Fibroblast of skin of right quadriceps (primary cell): ENCODE results near the gene HSF2.
"Not testable (repeated sequence)": the region's sequence is repeated elsewhere in the genome, so short reads cannot be mapped to it uniquely, and the experiment has no call there.

ENCODE experiments used
- DNase-seq: peaks from one replicate; pipeline ENCODE4 v3.0.0-alpha.2; 2013

HSF2 gene

GRCh38 chr6:122400462-122401089 lies 1.1 kb downstream of the HSF2 start:
- no peak for DNase-seq

DNA sequence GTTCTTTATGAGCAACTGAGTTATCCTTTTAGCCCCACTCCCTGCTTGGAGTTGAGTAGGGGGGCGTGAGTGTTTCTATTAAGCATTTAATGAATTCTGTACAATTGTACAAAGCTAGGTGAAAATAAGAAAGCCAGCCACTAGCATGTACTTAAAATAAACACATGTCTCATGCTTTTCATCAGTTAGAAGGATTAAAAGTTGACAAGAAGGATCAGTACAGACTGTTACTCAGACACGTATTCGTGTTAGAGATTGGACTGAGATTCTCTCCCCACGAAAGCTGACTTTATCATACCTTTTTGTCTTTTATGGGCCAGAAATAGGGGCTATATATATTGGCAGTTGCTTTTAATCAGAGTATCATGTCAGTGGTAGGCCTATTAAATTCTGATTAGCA lies 1.7 kb downstream of the HSF2 start:
- DNase-seq: no peak

DNA sequence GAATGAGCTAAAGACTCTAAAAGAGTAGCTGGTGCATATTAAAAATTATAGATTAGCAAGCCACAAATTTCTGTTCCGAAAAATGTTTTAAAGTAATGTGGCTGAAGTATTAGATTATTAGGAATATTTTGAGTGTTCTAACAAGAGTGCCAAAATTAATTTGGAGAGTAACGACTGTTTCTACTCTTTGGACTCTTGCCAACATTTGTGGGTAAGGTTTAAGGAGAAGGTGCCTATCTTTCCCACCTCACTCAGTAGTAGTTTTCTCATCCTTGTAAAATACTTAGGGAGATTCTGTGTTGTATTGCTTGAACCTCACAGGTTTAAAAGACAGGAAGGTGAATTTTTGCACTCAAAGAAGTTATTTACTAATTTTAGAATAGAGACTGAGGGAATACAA lies 5.0 kb downstream of the HSF2 start:
- DNase-seq: no peak

- no peak for DNase-seq
Observed at GRCh38 chr6:122405417-122405816, 6.0 kb downstream of the HSF2 start.

DNA sequence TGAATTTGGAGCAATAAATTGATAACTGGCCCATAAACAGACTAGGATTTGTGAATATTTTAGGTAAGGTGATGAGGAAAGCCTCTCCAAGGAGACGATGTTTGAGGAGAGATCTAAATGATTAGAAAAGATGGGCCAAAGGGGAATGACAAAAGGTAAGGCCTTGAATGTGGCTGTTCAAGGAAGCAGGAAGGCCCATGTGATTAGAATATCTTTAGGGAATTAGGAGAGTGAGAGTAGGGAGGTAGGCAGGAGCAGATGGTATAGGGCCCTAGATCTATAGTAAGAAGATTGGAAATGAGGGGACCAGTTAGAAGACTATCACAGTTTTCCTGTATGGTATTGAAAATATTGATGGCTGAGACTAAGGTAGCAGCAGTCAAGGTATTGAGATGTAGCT lies 6.7 kb downstream of the HSF2 start:
- no peak for DNase-seq

DNA sequence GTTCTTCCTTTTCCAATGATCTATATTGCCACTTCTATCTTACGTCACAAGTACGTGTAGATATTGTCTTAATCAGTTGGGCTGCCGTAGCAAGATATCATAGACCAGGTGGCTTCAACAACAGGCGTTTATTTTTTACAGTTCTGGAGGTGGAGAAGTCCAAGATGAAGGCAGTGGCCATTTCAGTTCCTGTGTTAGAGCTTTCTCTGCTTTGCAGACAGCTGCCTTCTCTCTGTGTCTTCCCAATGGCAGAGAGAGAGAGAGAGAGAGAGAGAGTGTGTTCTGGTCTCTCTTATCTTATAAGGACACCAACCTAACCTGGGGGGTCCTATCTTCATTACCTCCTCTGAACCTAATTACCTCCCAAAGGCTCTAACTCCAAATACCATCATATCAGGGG lies 8.3 kb downstream of the HSF2 start:
- no peak for DNase-seq

DNA sequence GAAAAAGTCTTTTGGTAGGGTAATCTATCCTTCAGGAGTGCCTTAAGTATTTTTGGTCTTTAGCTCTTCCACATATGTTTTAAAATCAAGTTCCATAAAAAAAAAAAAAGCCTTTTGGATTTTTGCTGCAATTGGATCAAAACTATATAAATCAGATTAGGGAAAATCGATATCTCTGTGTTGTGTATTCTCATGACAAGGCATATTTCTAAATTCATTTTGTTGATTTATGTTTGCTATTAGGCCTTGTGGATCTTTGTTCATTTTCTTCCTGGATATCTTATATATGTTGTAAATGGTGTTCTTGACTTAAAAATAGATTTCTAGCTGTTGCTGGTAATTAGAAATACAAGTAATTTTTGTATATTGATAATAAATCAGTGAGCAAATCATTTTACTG lies 8.8 kb downstream of the HSF2 start:
- DNase-seq: no peak

GRCh38 chr6:122408702-122409458 lies 9.4 kb downstream of the HSF2 start:
- DNase-seq: no peak

DNA sequence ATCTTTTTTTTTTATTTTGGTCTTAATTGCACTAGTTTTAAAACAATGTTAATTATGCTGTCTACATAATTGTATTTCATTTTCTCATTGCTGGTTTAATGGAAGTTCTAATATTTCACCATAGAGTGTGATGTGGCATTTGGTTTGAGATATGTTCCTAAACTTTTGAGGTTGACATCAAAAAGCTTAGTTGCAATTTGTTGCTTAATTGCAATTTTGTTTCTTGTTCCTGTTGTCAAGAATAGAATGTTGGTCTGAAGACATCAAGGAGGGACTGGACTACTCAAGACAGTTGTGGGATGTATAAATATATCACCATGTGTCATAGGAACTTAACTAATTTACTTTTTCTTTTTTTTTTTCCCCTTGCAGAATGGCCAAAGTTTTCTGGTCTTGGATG lies 12.5 kb downstream of the HSF2 start:
- DNase-seq: no peak

DNA sequence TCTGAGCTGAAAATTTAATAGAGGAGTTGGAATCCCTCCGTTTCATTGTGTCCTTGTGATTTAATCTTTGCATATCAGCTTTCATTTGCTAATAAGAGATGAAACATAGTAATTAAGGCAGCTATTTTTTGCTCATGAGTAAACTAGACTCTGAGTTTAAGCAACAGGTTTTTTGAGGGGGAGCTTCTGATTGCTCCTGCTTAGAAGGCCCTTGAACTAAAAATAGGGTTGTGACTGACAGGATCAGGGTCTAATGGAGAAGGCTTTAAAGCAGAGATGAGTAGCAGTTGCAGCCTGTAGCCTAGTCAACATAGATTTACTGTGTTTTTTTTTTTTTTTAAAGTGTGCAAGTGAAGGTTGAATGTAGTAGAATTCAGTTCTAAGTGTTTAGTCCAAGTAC lies 17.4 kb downstream of the HSF2 start:
- DNase-seq: no peak

DNA sequence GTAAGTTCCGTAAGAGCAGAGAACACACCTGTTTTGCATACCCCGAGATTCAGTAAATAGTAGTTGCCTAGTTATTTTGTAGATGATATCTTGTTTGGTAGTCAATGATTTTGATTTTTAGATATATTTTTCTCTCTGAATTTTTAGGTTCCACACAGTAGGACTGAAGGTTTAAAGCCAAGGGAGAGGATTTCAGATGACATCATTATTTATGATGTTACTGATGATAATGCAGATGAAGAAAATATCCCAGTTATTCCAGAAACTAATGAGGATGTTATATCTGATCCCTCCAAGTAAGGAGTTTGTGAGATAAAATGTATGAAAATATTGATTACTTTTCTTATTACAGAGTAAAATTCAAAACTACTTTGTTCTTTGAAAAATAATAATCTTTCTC lies 22.6 kb downstream of the HSF2 start:
- no peak for DNase-seq

DNA sequence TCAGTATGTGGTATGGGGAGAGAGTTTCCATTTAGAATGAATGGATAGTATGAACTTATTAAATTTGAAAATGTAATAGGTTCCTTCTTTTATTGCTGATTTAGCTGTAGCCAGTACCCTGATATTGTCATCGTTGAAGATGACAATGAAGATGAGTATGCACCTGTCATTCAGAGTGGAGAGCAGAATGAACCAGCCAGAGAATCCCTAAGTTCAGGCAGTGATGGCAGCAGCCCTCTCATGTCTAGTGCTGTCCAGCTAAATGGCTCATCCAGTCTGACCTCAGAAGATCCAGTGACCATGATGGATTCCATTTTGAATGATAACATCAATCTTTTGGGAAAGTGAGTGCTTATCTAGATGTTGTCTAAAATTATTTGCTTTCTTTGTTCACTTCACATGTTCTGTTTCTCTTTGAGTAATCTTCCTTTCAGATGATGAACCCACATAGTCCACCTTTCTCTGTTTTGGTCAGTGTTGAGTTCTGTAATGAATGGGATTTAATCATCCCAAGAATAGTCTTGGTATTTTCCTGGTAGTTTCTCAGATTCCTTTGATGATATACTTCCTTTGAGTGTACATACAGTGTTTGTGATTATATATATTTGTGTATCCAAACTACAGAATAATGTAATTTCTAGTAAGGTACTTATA lies 23.3 kb downstream of the HSF2 start:
- DNase-seq: no peak

GRCh38 chr6:122423734-122424133 lies 24.3 kb downstream of the HSF2 start:
- DNase-seq: no peak

- DNase-seq: no peak
Observed at GRCh38 chr6:122426597-122426996, 27.1 kb downstream of the HSF2 start.

GRCh38 chr6:122428781-122429180 lies 29.3 kb downstream of the HSF2 start:
- peak; percentile 34 for DNase-seq

- DNase-seq: no peak
Observed at GRCh38 chr6:122429323-122429722, 29.9 kb downstream of the HSF2 start.

- DNase-seq: no peak
Observed at GRCh38 chr6:122431780-122432179, 32.3 kb downstream of the HSF2 start.

DNA sequence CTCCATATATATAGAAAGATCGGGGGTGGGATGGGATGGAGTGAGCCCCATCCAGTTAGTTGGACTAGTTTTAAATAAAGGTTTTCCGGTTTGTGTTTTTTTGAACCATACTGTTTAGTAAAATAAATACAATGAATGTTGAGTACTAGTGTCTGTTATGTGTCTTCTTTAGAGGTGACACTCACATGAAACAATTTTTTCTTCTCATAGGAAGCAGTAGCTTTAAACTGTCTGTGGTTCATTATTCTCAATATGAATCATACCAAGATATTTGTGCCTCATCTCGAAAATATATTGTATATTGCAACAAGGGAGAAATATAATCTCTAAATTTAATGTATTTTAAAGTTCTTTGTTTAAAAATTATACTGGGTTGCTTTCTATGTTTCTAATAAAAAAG lies 33.4 kb downstream of the HSF2 start:
- peak; percentile 6 for DNase-seq

GRCh38 chr6:122438975-122439374 lies 39.5 kb downstream of the HSF2 start:
- no peak for DNase-seq

DNA sequence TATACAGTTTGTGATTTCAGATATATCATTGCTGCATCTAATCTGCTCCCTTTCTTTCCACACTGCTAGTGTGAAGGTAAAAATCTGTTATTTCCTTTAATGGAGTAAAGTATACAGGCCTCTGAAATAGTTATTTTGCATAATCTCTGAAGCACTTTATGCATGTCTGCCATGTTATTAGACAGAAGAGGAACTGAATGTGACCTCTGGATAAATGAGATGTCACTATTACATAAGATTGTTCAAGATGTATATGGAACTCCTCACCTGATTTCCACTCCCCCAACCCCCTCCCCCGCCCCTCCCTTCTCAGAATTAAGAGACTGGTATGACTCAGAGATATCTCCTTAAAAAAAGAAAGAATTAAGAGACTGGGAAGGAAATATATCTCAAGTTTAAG lies 45.8 kb downstream of the HSF2 start:
- DNase-seq: no peak

GRCh38 chr6:122449069-122449468 lies 49.6 kb downstream of the HSF2 start:
- DNase-seq: no peak

- DNase-seq: no peak
Observed at GRCh38 chr6:122452509-122452908, 53.1 kb downstream of the HSF2 start.

DNA sequence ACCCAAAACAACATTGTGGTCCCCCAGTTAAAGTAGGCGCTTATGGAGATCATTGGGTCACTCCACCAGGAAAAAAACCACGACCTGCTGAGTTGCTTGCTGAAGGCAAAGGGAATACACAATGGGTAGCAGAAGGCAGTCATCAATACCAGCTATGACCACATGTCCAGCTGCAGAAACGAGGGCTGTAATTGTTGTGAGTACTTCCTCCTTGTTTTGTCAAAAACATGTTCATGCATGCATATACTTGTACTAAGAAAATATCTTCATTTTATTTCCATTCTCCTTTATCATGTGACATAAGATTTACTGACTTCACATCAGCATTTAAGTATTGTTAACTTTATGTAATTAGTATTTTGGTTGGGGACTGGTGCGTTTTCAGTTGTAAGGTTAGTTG lies 55.2 kb downstream of the HSF2 start:
- DNase-seq: no peak

- not testable (repeated sequence) for DNase-seq
Observed at GRCh38 chr6:122455116-122455515, 55.7 kb downstream of the HSF2 start.
